Measurements from ENCODE around the gene RABL2A.
"Not testable (repeated sequence)": the region's sequence is repeated elsewhere in the genome, so short reads cannot be mapped to it uniquely, and the experiment has no call there.

The RABL2A gene

DNA sequence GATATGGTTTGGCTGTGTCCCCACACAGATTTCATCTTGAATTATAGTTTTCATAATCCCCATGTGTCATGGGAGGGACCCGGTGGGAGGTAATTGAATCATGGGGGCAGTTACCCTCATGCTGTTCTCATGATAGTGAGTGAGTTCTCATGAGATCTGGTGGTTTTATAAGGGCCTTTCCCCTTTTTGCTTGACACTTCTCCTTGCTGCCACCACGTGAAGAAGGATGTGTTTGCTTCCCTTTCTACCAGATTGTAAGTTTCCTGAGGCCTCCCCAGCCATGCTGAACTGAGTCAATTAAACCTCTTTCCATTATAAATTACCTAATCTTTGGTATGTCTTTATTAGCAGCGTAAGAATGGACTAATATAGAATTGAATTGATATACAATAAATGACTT, 63.8 kb downstream of the RABL2A start:
- not testable (repeated sequence) for DNase-seq
